B cell (primary cell): ENCODE results near the gene DHX36. TPM values are rescaled to one million over a fixed set of nuclear protein-coding genes. Genes with fewer than 3 reads are reported as not detected.

ENCODE experiments used
- ATAC-seq: fragments of 200-7000 bp; cut with Tn5 transposase; one replicate; pipeline ENCODE4 v1.10.0; 2021; ENCODE audit warnings: low read depth, mild to moderate bottlenecking, moderate number of reproducible peaks, moderate library complexity
- CTCF ChIA-PET: fragments of 350-600 bp; sonication (Branson Sonifier 250); formaldehyde crosslinking; loops from one replicate; lab custom pipeline; 2021; ENCODE audit warnings: antibody characterized with exemption, inconsistent platforms; lab: Charles Lee
- POLR2A ChIA-PET: fragments of 350-600 bp; sonication (Branson Sonifier 250); formaldehyde crosslinking; loops from one replicate; lab custom pipeline; 2021; ENCODE audit warnings: antibody characterized with exemption; lab: Charles Lee
- DNase-seq: peaks from one replicate; pipeline ENCODE4 v3.0.0; 2013
- H2AFZ ChIP-seq: 2 replicates; pipeline ENCODE4 v1.6.1; 2012; ENCODE audit warnings: mild to moderate bottlenecking, low read depth, low read length; ENCODE audit not compliant: insufficient read depth, poor library complexity, severe bottlenecking
- H3K27ac ChIP-seq, 2 donors: 1 replicate in 1 of 2; 2 replicates in 1 of 2; pipeline ENCODE4 v1.5.1; 2012 to 2013; ENCODE audit warnings: low read length in 2 of 2, mild to moderate bottlenecking in 2 of 2, moderate library complexity in 1 of 2
- H3K27me3 ChIP-seq, 4 experiments: fragments of 200-600 bp in 1 of 4; sonication (generic) in 1 of 4; replicated peaks in 1 of 4; 1 replicate in 2 of 4; 2 replicates in 2 of 4; pipeline versions ENCODE4 v1.6.1 to v1.7.0; 2013 to 2016; ENCODE audit warnings: low read length in 3 of 4, mild to moderate bottlenecking in 2 of 4, mixed read lengths in 1 of 4, moderate library complexity in 1 of 4; ENCODE audit not compliant: insufficient read depth in 4 of 4, control insufficient read depth in 3 of 4; ENCODE audit errors: control extremely low read depth in 1 of 4
- H3K36me3 ChIP-seq, 2 experiments: replicated peaks in 1 of 2; 1 replicate in 1 of 2; 2 replicates in 1 of 2; pipeline versions ENCODE4 v1.6.1 to v1.7.1; 2013; ENCODE audit warnings: low read length in 1 of 2; ENCODE audit not compliant: insufficient read depth in 2 of 2, control insufficient read depth in 1 of 2; ENCODE audit errors: control extremely low read depth in 1 of 2, extremely low read depth in 1 of 2
- H3K4me1 ChIP-seq, 2 donors: fragments of 200-600 bp in 1 of 2; sonication (generic) in 1 of 2; 1 replicate in 1 of 2; 2 replicates in 1 of 2; pipeline versions ENCODE4 v1.5.1 to v1.6.1; 2013 to 2017; ENCODE audit warnings: low read length in 2 of 2; ENCODE audit not compliant: control insufficient read depth in 2 of 2, insufficient read depth in 2 of 2
- H3K4me2 ChIP-seq: replicated peaks from 2 replicates; pipeline ENCODE3; 2012; ENCODE audit warnings: mild to moderate bottlenecking, low read depth, low read length; ENCODE audit not compliant: poor library complexity, severe bottlenecking
- H3K4me3 ChIP-seq, 5 experiments: fragments of 200-600 bp in 1 of 5; sonication (generic) in 1 of 5; 1 replicate in 3 of 5; 2 replicates in 2 of 5; pipeline versions ENCODE4 v1.5.1 to v1.7.0; 2011 to 2016; ENCODE audit warnings: low read length in 4 of 5, mild to moderate bottlenecking in 4 of 5, low read depth in 2 of 5, control low read depth in 1 of 5, moderate library complexity in 1 of 5; ENCODE audit not compliant: insufficient read depth in 1 of 5; ENCODE audit errors: control extremely low read depth in 1 of 5, extremely low read depth in 1 of 5
- H3K79me2 ChIP-seq: fragments of 200-600 bp; sonication (generic); one replicate; pipeline ENCODE4 v1.6.0; 2016; ENCODE audit warnings: low read length; ENCODE audit not compliant: control insufficient read depth, insufficient read depth
- H3K9ac ChIP-seq: fragments of 200-600 bp; sonication (generic); 2 replicates; pipeline ENCODE4 v1.6.1; 2017; ENCODE audit warnings: mild to moderate bottlenecking, low read length, moderate library complexity
- H3K9me3 ChIP-seq, 3 donors: one replicate each; pipeline versions ENCODE4 v1.6.1 to v1.7.1; 2013; ENCODE audit warnings: low read length in 2 of 3; ENCODE audit not compliant: control insufficient read depth in 2 of 3, insufficient read depth in 1 of 3; ENCODE audit errors: control extremely low read depth in 1 of 3
- H4K20me1 ChIP-seq: 2 replicates; pipeline ENCODE4 v1.6.0; 2012; ENCODE audit warnings: mild to moderate bottlenecking, low read length; ENCODE audit not compliant: insufficient read depth, control insufficient read depth, poor library complexity, severe bottlenecking
- H3K27ac Mint-ChIP-seq: one replicate; pipeline ENCODE4 v1.8.0; 2021; ENCODE audit warnings: mixed read lengths
- H3K27me3 Mint-ChIP-seq: one replicate; pipeline ENCODE4 v1.8.0; 2021; ENCODE audit warnings: mixed read lengths
- H3K4me1 Mint-ChIP-seq: one replicate; pipeline ENCODE4 v1.8.0; 2021; ENCODE audit warnings: mixed read lengths
- H3K4me3 Mint-ChIP-seq: one replicate; pipeline ENCODE4 v1.8.0; 2021; ENCODE audit warnings: mixed read lengths
- H3K9me3 Mint-ChIP-seq: one replicate; pipeline ENCODE4 v1.8.0; 2022; ENCODE audit warnings: mixed read lengths; ENCODE audit not compliant: insufficient read depth
- CTCF ChIP-seq: fragments of 200-600 bp; IDR thresholded peaks from one replicate; pipeline ENCODE4 v1.8.0; 2022; ENCODE audit warnings: antibody characterized with exemption, mild to moderate bottlenecking
- EZH2 ChIP-seq: IDR thresholded peaks from 2 replicates; pipeline ENCODE4 v1.6.1; 2012; ENCODE audit warnings: borderline replicate concordance, low read depth, mild to moderate bottlenecking, moderate library complexity, low read length; ENCODE audit not compliant: insufficient read depth, poor library complexity, severe bottlenecking
- WGBS: methylation state at CpG from one replicate; pipeline ENCODE4 v1.1.5; 2013; ENCODE audit warnings: missing lambda C conversion rate; ENCODE audit not compliant: insufficient coverage; 5-methylcytosine and 5-hydroxymethylcytosine counted together
- intact Hi-C: fragments of 100-400 bp; cut with micrococcal nuclease; formaldehyde crosslinking; loops from one replicate; pipeline ENCODE4 v1.10.0; 2022
- polyA plus RNA-seq: library from polyadenylated mRNA; depleted of rRNA; stranded (reverse); fragments of >200 nt; gene quantifications from 2 replicates; pipeline ENCODE4 v1.2.3, GENCODE V29; 2012
- total RNA-seq, 2 donors: library from RNA; stranded (reverse); fragments of 120-200 nt in 1 of 2; gene quantifications; 1 replicate in 1 of 2; 2 replicates in 1 of 2; pipeline versions ENCODE4 v1.2.3 to v1.2.4, GENCODE V29; 2013 to 2022

The DHX36 gene
- total and polyA plus RNA-seq, 2 donors (not counting 1 experiment from before 2014, with no cell fraction given), result 33.4 to 113 TPM

GRCh38 chr3:154280161-154280560, 44.1 kb downstream of the DHX36 start:
- Histone ChIP-seq H3K27me3 (no peaks in the 10 kb centered on the region), H3K9me3 (no peaks in the 10 kb centered on the region), H3K4me1 (no peaks in the 10 kb centered on the region), H3K36me3 (peaks cover 23 to 79% of the 10 kb centered on the region in 2 experiments), H3K9ac (no peak overlapping the region), H3K4me2 (no peak overlapping the region), H2AFZ (no peak overlapping the region), H3K27ac (no peak overlapping the region), H4K20me1 (no peaks in the 10 kb centered on the region), H3K79me2 (no peaks in the 10 kb centered on the region), H3K4me3 (no peak overlapping the region)
- Mint-ChIP-seq H3K9me3 (no peaks in the 10 kb centered on the region), H3K27me3 (no peaks in the 10 kb centered on the region), H3K27ac (no peak overlapping the region), H3K4me1 (peaks cover under 1% of the 10 kb centered on the region), H3K4me3 (no peak overlapping the region)
- TF ChIP-seq CTCF, result no peak
- no peak for TF ChIP-seq EZH2
- no peak for ATAC-seq
- no peak for DNase-seq
- POLR2A ChIA-PET, result no interaction called here
- CTCF ChIA-PET, result no interaction called here
- intact Hi-C loops, result loop anchor here (2.0 kb wide), 1 partner anchor 23 kb away; no protein-coding TSS in a partner anchor
- no CpG with 5 or more reads among the region's 1 CpG for WGBS

GRCh38 chr3:154275965-154276364, 48.3 kb downstream of the DHX36 start:
- H3K27ac ChIP-seq, result no peak overlapping the region
- Mint-ChIP-seq H3K27me3 (no peaks in the 10 kb centered on the region), H3K27ac (no peak overlapping the region), H3K4me3 (no peak overlapping the region), H3K9me3 (no peaks in the 10 kb centered on the region), H3K4me1 (no peaks in the 10 kb centered on the region)
- ATAC-seq, result no peak
- no peak for DNase-seq
- no peaks in the 10 kb centered on the region for H3K27me3 ChIP-seq
- no peak overlapping the region for H3K9ac ChIP-seq
- no peak overlapping the region for H3K4me2 ChIP-seq
- ChIA-PET POLR2A (no interaction called here), CTCF (no interaction called here)
- no peak overlapping the region for H3K4me3 ChIP-seq
- H3K4me1 ChIP-seq, result no peaks in the 10 kb centered on the region
- 100% methylated on average over 2 of the region's 2 CpGs for WGBS
- no peaks in the 10 kb centered on the region for H3K79me2 ChIP-seq
- TF ChIP-seq EZH2 (no peak), CTCF (no peak)
- no peaks in the 10 kb centered on the region for H4K20me1 ChIP-seq
- H2AFZ ChIP-seq, result no peak overlapping the region
- no peaks in the 10 kb centered on the region for H3K9me3 ChIP-seq
- H3K36me3 ChIP-seq, result peaks cover 32 to 76% of the 10 kb centered on the region in 2 experiments
- intact Hi-C loops, result no loop called here
